ENCODE data around the gene MTA1.

Gene MTA1

DNA sequence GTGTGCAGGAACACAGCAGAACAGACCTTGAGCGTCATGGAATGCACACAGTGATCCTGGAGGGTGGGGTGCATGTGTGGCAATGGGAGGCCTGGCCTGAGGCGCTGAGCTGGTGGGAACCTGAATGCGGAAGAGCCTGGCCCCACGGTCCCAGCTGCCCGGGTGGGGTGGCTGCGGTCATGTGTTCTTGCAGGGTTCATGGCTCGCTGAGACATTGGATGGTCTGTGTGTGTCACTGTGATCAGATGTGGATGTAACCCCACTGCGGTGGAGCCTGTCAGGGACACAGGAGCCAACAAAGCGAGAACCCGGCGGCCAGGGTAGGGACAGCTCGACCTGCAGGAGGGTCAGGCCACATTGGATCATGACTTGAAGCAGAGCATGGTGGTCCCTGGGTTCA, 23.2 kb downstream of the MTA1 start:
- no peak for DNase-seq (ENCODE audit: low spot score)

DNA sequence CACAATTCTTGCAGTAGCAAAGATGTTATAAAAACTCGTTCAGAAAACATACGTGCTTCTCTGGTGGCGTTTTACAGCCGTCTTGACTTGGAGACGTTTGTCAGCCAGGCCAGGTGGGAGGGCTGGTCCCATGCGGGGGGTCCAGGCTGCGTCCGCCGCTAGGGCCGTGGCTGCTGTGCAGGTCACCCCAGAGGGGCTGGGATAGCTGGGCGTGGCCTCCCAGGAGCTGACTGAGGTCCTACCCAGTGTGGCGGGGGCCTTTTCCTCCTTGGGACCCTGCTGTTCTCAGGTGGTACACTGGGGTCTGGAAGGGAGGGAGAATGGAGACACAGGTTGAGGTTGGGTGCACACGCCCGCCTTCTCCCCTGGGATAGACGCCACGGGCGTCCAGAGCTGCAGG, 25.2 kb downstream of the MTA1 start:
- DNase-seq (ENCODE audit: low spot score) = no peak

DNA sequence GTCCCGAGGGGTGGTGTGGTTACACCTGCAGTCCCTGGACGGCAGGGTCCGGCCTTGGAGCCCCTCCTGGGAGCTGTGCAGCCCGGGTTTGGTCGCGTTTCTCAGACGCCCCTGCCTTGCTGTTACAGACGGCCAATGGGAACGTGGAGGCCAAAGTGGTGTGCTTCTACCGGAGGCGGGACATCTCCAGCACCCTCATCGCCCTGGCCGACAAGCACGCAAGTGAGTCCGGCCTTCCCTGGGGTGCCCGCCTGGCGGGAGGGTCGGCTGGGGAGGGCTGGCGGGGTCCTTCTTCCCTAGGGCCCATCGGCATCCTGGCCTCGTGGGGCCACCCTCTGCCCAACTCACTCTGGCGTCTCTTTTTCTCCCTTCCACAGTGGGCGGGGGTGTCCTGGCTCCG, 25.7 kb downstream of the MTA1 start:
- no peak for DNase-seq (ENCODE audit: low spot score)

DNA sequence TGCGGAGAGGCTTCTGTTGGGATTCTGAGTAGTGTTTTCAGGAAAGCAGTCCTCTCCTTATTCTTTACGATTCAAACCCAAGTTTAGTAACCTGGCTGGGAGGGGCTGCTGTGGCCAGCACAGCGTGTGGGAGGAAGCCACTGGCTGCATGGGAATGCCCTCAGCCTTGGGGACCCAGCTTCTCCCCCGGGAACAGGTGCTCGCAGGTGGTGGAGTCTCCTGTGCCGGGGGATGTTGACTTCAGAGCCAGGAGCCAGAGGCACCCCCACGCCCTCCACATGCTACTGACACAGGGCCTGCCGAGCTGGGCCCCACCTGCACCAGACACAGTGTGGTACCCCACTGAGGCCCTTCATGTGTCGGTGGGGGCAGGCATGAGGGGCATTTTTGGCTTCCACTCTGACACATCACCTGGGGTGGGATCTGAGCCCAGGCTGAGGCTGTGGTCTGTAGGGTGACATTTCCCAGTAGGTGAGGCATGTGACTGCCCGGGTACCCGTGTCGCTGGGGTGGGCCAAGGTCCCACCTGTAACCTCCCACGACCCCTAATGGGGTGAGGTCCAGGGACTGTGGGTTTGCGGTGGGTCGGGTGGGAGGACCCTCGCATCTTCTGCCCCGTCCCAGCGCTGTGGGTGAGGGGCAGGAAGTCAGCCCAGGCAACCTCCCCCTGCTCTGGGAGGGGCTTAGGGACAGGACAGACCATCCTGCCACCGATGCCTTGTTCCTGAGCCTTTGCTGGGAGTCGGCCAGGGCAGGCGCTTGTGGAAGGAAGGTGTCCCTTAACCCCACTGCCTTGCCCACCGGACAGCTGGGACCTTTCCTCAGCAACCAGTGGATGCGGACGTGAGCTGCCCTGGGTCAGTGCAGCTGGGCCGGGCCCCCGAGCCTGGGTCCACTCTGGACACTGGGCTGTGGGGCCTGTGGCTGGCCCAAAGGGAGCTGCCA, 26.5 kb downstream of the MTA1 start:
- DNase-seq (ENCODE audit: low spot score) = no peak

DNA sequence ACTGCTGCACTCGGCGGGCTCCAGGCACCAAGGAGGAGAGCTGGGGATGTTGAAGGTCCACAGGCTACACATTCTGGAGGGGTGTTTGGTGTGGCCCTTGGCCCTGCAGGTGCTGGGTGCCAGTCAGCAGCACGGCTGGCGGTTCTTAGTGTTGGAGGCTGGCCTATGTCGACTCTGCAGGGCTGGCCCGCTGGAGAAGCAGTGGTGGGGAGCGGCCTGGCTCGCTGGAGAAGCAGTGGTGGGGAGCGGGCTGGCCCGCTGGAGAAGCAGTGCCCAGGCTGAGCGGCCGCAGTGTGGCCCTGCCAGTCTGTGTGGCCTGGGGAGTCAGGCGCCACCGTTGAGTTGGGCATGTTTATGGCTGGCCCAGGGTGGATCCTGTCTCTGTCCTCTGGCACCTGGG, 27.3 kb downstream of the MTA1 start:
- DNase-seq (ENCODE audit: low spot score) = no peak

DNA sequence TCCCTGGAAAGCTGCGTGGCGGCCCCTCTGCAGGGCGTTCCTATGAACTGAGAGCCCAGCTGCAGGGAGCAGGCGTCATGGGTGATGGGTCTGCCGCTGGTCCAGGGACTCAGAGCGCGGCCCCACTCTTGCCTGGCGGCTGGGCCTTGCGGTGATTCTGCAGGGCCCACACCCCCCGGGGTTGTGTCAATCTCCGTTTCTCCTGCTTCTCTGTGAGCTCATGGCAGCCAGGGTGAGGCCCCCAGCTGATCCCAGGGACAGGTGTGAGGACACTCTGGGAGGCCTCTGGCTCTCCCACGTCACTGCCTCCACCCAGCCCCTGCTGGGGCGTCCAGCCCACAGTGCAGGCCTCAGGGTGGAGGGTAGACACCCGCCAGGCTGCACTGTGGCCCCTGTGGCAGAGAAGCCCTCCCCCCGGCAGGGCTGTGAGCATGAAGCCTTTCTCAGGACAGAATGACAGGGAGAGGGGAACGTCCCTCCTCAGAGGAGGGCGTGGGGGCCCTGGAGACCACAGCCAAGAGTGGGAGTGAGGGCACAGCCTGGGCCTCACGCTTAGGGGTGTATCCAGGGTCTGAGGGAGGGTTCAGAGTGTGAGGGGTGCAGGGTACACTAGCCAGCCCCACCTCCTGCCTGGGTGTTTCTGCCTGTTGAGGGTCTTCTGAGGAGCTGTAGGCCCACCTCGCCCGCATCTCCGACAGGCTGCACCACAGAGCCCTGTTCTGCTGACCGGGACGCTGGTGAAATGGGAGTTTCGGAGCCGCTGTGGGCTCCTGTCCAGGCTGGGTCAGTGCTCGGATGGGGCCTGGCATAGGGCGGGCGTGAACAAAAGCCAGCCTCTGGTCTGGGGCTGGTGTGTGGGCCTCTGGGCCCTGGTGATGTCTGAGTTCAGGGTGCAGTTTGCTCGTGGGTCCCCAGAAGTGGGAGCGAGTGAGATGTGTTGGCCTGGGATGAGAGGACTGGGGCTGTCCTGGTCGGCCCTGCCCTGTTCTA, 28.3 kb downstream of the MTA1 start:
- no peak for DNase-seq (ENCODE audit: low spot score)

DNA sequence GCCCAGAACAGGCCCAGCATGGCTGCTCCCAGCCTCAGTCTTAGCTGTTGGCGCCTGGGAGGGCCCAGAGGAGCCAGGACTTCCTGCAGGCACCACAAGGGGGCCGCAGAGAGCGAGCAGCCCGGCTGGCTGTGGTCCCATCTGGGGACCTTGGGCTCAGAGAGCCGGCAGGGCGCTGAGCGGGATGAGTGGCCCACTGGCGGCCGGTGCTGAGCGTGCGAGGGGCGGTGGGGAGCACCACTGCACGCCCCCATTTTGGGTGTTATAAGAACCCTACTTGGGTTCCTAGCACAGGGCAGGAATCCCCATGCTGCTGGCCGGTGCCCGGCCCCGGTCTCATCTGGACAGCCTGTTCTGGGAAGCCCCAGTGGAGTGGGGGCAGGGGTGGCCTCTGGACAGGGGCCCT, 29.1 kb downstream of the MTA1 start:
- DNase-seq (ENCODE audit: low spot score) = no peak

DNA sequence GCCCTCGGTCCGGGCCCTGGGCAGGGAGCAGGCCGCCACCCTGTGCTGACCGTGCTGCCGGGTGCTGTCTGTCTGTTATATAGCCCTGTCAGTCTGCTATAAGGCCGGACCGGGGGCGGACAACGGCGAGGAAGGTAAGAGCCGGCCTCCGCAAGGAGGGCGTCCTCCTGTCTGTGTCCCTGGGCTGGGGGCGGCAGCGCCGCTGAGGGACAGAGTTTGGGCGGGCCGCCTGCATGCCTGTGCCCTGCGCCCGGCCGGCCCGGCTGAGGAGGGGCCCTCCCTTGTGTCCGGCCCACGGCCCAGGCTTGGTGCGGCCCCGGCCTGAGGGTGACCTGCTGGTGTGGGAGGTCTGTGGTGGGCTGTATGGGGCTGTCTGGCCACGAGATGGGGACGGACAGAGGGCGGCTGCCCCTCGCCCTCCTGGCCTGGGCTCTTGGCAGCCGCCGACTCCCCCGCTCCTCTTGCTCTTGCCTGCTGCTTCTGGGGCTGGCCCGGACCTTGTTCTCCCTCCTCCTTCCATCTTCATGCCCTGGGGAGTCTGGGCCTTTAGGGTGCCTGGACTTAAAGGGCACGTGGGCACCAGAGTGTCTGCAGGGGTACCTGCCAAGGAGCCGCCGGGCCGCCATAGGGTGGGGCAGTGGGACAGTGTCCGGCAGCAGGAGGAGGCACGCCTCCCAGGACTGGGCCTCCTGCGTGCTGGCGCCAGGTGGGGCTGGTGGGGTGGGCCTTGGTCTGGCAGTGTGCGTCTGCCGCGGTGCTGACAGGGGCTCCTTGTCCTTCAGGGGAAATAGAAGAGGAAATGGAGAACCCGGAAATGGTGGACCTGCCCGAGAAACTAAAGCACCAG, 29.9 kb downstream of the MTA1 start:
- DNase-seq (ENCODE audit: low spot score) = no peak

DNA sequence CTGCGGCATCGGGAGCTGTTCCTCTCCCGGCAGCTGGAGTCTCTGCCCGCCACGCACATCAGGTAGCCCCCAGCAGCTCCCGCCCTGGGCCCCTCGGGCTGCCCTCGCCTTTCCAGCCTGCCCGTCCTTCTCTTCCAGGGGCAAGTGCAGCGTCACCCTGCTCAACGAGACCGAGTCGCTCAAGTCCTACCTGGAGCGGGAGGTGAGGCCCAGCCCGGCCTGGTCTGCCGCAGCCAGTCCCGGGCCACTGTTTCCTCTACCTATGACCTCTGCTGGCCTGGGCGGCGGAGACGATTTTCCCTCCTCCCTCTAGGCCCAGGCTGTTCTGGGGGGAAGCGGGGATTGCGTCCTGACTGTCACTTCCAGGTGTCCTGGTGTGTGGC, 30.5 kb downstream of the MTA1 start:
- no peak for DNase-seq (ENCODE audit: low spot score)

DNA sequence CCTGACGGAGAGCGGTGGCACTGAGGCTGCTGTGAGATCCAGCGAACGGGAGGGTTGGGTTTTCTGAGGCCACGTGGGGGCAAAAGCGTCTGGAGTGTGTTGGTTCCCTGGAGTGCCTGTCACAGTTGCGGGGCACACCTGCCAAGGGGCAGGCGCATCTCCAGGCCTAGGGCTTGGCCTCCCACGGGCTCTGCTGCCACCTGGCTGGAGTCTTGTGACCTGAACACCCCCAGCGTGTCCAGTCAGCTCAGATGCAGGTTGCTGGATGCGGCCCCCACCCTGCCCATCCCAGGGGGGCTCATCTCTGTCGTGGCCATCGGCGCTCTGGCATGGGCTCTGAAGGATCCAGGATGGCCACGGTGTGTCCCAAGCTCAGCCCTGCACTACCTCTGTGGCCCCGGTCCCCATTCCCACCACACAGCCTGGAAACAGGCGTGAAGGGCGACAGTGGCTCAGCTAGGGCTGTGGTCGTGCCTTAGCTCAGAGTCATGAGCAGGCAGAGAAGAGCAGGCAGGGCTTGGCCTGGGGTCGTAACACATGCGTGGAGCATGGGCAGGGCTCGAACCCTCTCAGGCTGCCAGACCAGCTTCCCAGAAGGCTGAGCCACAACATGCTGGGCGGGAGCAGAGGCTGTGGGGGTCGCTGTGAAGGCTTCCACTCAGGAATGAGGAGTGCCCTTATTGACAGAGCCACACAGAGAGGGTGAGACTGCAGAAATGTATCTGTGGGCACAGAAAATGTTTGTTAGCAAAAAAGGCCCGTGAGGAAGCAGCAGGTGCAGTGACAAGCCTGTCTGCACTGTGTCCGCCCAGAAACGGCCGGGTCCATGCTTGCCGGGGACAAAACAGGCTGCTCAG, 31.5 kb downstream of the MTA1 start:
- DNase-seq (ENCODE audit: low spot score) = no peak

DNA sequence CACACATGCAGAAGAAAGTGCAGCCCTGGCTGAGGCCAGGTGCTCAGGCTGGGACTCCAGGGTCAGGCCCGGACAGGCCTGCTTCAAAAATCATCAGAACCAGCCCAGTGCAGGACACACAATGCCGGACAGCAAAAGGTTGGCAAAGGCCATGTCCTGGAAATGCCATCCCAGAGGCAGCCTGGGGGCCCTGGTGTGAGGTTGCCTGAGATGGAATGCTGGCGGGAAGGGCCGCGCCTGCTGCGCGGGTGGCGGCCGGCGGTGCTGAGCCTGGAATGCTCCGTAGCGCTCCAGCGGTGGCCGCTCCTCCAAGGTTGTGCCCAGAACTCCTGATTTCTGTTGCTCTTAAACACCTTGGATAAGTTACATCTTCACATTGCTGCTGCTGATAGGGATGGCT, 33.3 kb downstream of the MTA1 start:
- DNase-seq (ENCODE audit: low spot score) = no peak

DNA sequence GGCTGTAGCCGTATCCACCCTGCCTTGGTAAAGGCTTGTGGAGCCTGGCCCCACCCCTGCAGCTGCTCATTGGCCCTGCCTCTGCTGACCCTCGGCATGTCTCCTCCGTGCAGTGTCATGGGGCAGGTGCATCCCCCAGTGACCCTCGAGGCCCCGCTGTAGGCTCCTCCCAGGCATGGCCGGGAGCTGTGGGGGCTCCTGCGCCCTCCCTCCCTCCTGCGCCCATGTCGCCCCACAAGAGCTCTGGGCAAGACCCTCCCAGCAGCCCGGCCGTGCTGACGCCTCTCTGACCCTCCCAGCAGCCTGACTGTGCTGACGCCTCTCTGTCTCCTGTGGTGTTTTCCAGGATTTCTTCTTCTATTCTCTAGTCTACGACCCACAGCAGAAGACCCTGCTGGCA, 34.2 kb downstream of the MTA1 start:
- DNase-seq (ENCODE audit: low spot score) = no peak

DNA sequence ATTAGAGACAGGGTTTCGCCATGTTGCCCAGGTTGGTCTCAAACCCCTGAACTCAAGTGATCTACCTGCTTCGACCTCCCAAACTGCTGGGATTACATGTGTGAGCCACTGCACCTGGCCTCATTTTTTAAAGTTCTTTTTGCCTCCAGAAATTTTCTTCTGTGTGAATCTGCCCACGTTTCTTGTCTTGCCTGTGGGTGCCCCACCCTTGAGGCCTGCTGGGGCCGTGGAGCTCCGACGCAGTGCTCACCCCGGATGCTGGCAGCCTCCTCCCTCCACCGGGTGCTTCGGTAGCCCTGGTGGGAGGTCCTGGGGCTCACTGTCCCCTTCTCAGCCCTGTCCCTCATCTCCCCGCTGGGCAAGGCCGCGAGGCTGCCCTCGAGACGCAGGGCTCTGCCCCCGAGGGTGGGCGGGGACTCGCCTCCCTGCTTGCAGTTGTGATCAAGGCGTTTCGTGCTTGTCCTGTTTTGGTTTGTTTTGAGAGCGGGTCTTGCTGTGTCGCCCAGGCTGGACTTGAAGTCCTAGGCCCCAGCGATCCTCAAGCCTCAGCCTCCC, 35.5 kb downstream of the MTA1 start:
- no peak for DNase-seq (ENCODE audit: low spot score)

DNA sequence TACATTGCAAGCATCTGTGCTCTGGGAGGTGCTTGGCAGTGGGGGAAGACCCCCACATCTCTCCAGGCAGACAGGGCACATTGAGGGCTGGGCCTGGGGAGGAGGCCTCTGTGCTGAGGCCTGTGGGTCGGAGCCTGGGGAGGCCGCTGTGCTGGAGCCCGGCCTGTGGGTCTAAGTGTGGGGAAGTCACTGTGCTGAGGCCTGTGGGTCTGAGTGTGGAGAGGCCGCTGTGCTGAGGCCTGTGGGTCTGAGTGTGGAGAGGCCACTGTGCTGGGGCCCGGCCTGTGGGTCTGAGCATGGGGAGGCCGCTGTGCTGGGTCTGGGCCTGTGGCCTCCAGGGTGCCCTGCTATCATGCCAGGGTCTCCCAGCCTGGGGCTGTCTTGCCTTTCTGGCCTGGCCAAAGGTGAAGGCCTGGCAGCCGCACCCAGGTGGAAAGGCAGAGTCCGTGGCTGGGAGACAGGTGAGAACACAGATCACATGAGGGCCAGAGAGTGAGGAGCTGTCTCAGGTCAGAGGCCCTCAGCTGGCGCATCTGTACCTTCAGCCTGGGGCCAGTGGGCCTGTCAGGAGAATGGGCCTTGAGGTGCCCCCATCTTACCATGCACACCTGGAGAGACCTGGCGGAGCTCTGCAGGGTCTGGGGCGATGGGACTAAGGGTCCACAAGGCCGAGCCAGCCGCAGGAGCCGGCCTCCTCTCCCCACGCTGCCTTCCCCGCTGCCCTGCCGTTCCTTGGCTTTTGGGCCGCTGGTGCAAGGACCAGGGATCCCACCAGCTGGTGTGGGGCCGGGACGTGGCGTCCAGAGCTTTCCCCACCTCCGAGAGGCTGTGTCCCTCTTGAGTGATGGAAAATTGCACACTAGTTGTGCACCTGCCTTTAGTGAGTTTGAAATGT, 36.4 kb downstream of the MTA1 start:
- DNase-seq (ENCODE audit: low spot score) = no peak

DNA sequence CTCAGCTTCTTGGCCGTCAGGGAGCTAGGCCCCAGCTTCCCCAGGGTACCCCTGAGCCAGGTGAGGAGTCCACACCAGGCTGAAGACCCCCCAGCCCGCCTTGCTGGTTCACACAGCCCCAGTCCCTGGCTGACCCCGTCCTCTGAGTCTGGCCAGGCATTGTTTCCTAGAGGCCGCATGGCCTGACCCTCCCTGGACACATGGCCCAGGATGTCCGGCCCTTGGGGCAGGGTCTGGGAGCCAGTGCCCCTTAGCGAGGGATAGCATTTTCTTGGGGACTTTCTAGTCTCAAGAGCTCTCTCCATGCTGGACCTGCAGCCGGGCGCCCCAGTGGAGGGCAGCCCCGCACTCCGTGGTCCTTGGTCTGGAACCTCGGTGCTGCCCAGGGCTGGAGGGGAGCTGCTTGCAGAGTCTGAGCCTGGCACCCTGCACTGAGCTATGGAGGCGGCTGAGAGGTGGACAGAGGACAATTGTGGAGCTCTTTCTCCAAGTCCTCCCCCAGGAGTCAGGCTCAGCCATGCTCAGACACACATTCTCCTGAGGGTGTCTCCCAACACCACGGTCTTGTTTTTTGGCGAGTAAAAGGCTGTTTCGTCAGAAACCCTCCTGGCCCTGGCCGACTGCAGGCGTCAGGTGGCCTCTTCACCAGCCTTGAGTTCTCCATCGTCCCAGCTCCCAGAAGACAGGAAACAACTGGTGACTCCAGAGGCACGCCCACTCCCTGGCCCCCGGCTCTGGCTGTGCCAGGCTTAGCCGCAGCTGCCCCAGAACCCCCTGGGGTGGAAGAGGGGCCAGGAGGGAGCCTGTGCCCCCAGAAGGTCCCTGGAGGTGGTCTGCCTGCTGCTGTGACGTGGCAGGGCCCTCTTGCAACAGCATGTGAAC, 37.4 kb downstream of the MTA1 start:
- no peak for DNase-seq (ENCODE audit: low spot score)

DNA sequence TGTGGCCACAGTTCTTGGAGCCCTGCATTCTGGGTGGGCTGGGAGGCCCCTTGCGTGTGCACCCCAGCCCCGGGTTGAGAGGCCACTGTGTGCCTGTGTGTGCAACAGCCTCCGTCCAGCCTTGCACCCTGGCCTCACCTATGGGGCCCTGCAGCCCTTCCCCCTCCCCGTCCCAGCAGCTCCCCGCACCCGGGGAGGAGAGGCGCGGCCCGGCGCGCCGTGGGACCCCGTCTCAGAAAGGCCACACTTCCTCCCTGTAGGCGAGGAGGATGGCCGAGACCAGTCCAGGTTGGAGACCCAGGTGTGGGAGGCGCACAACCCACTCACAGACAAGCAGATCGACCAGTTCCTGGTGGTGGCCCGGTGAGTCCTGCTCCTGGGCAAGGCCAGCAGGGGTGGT, 38.4 kb downstream of the MTA1 start:
- no peak for DNase-seq (ENCODE audit: low spot score)

DNA sequence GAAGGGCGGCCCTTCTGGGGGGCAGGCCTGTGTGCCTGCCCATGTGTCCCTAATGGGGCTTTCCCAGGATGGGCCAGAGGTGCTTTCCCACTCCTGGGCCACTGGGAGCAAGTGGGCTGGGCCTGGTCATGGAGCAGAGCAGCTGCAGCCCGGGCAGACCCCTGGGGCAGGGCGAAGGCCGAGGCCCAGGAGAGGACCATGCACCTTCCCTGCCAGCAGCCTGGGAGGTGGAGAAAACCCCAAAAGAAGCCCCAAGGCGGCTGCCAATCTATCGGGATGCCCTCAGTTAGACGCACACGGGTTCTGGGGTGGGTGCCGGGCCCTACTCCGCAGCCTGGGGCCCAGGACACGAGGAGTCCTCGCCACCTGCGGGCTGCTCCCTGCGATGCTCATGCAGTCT, 38.9 kb downstream of the MTA1 start:
- DNase-seq (ENCODE audit: low spot score) = no peak

DNA sequence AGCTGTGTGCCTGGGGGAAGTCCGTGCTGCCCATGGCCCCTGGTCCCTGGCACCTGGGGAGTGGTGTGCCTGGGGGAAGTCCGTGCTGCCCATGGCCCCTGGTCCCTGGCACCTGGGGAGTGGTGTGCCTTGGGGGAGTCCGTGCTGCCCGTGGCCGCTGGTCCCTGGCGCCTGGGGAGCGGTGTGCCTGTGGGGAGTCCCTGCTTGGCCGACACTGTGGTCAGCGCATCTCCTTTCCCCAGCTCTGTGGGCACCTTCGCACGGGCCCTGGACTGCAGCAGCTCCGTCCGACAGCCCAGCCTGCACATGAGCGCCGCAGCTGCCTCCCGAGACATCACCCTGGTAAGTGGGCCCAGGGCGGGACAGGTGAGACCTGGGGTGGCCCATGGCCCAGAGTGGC, 40.5 kb downstream of the MTA1 start:
- DNase-seq (ENCODE audit: low spot score) = no peak

DNA sequence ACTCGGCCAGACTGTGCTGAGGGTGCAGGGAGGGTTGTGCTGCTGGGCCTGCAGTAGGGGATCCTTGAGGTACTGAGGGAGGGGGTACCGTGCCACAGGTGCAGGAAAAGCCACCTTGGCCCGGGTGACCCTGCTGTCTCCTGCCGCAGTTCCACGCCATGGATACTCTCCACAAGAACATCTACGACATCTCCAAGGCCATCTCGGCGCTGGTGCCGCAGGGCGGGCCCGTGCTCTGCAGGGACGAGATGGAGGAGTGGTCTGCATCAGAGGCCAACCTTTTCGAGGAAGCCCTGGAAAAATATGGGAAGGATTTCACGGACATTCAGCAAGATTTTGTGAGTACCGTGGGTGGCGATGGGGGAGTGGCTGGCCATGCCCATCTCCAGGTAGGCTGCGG, 41.0 kb downstream of the MTA1 start:
- no peak for DNase-seq (ENCODE audit: low spot score)
